Epithelial cell of proximal tubule (primary cell): Measurements from ENCODE around the gene CAMTA1. TPM values are rescaled to one million over a fixed set of nuclear protein-coding genes. Genes with fewer than 3 reads are reported as not detected.

ENCODE experiments used
- DNase-seq: peaks from one replicate; pipeline ENCODE4 v3.0.0-alpha.2; 2011; ENCODE audit warnings: low read depth
- H3K4me3 ChIP-seq: 2 replicates; pipeline ENCODE4 v1.5.1; 2011; ENCODE audit warnings: low read depth, mild to moderate bottlenecking, low read length
- total RNA-seq: library from RNA; depleted of rRNA; stranded (reverse); fragments of >200 nt; gene quantifications from 2 replicates; pipeline ENCODE4 v1.2.3, GENCODE V29; 2015
- TF ChIP-seq, protein P1 (sequence below): conservative IDR thresholded peaks from 2 replicates; pipeline ENCODE4 v1.5.1; 2012; ENCODE audit warnings: low read depth, mild to moderate bottlenecking, low read length

Gene CAMTA1
- total RNA-seq, 1 donor from 2014 or later, result 79.2 TPM

DNA sequence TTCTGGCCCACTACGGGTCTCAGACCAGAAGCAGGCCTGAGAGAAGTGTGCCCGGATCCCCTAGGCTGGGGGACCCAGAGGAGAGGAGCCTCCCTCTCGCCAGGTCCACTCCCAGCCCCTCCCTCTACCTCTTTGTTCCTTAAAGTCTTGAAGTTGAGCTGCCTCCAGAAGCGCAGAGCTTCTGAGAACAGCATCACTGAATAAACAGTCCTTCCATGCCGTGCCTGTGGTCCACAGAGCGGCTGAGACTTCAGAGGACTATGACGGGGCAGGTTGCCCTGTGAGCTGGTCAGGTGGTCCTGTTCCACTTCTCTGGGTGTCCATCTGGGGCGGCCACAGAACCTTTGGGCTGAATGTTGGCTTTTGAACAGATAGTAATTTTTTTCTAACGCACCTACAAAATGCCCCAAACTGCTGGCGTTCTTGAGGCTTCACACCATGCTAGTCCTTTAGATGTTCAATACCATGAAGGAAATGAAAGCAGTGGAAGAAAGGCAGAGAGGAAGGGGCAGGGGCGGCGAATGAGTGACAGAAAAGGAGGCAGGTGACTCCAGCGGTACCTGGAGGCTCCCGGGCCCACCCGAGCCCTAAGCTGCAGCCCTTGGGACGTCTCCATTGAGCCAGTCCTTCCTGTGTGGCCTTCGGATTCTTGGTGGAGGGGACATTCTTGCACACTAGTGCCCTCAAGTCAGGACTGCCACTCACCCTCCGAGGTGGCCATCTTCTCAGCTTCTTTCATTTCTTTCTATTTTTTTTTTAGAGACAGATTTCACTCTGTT lies 746.5 kb downstream of the CAMTA1 start:
- H3K4me3 ChIP-seq, result no peak overlapping the region
- DNase-seq, result no peak
- TF ChIP-seq, protein P1, sequence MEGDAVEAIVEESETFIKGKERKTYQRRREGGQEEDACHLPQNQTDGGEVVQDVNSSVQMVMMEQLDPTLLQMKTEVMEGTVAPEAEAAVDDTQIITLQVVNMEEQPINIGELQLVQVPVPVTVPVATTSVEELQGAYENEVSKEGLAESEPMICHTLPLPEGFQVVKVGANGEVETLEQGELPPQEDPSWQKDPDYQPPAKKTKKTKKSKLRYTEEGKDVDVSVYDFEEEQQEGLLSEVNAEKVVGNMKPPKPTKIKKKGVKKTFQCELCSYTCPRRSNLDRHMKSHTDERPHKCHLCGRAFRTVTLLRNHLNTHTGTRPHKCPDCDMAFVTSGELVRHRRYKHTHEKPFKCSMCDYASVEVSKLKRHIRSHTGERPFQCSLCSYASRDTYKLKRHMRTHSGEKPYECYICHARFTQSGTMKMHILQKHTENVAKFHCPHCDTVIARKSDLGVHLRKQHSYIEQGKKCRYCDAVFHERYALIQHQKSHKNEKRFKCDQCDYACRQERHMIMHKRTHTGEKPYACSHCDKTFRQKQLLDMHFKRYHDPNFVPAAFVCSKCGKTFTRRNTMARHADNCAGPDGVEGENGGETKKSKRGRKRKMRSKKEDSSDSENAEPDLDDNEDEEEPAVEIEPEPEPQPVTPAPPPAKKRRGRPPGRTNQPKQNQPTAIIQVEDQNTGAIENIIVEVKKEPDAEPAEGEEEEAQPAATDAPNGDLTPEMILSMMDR, result no peak

DNA sequence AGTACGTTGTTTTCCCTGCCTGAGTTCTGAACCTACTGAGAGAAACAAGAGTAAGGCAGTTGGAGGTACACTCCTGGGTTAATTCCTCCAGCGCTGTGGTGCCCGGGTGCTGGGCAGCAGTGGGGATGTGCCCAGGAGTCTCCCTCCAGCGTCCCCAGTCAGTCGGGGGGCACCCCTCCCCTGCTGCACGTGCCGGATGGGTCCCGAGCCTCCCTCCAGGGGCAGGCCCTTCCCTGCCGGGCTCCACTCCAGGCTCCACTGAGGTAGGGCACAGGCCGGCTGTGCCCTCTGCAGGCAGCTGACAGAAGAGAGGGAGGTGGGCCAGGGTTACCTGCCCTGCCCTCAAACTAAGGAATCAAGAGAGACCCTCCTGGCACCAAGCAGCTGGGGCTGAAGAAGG lies 747.8 kb downstream of the CAMTA1 start:
- no peak for DNase-seq
- TF ChIP-seq, protein P1, result no peak
- no peak overlapping the region for H3K4me3 ChIP-seq

DNA sequence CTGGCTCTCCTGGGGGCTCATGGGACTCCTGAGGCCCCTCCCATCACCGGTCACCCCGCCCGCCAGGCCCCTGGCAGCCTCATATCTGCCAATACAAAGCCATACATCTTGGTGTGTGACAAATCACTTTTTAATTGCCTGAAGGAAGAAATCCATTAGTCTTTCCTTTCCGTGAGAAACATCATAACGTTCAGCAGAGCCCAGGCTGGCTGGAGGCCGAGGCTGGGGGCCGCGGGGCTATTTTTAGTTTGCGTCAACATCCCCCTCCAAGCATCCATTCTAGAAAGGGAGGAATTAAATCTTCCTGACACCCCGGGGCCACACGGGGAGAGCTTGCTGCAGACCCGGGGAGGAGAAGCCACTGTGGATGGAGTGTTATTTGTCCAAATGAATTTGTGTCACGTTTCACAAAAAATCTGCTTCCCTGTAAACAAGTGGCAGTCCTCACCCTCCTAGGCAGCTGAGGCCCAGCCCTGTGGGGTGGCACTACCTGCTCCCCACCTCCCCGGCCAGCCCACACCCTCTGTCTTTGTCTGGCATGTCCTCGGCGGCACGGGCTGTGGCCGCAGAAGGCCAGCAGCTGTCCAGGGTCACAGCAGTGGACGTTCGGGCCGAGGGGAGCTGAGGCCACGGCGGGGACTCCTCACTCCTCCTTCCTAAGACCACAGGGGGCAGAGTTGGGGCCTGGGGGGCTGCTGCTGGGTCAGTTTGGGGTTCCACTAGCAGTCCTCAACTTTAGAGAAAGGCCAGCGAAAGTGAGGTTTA lies 749.0 kb downstream of the CAMTA1 start:
- H3K4me3 ChIP-seq, result no peak overlapping the region
- TF ChIP-seq, protein P1, result no peak
- no peak for DNase-seq

DNA sequence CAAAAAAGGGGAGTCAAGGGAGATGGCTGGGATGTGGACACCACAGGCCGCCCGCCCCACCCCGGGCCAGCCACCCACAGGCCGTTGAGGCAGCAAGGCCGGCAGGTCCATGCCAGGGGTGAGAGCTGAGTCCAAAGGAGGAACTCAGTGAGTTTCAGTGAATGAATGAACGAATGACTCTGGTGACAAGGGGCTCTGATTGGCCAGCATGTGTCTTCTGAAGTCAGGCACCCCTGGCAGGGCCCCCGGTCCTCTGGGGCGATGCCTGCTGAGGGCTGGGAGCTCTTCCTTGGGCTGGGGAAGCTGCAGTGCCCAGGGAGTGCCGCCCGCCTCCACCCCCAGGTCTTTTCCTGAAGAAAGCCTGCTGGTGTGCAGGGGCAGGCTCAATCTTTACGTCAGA lies 749.8 kb downstream of the CAMTA1 start:
- TF ChIP-seq, protein P1, result no peak
- DNase-seq, result no peak
- no peak overlapping the region for H3K4me3 ChIP-seq

DNA sequence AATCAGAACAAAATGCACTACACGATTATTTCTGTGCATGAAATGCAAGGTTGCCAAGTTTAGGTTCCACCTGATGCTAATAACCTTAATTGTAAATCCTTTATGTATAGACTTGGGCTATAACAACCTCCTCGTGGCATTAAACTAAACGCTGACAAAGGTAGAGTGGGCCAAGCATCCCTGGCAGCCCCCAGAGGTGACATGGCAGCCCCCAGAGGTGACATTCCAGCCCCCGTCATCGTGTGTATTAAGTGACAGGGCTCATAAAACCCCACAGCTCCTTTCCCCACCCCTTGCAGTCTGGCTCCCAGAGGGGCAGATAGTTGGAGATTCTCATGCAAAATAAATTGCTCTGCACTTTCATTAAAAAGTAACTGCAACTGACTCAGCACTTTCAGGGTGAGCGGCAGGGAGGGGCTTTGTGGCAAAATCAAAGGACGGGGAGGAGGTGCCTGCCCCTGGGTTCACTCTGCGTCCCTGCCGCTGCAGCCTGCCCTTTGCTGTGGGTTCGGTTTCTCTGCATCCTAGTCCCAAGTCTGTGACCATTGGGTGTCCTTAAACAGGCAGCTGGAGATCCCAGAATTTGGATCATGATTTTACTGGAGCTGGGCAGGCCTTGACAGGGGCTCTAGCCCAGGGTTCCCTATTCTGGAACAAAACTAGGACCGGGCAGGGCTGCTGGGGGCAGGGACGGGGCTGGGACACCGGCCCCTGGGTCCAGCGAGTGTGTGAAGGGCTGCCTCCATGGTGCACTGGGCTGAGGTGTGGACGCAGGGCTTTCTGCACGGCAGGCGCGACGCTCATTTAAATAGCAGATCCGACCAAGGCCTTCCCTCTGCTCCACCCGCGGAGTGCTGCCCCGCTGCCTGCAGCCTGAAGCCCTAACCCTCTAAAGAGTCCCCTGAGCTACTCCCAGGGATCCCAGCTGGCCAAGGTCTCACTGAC lies 751.0 kb downstream of the CAMTA1 start:
- TF ChIP-seq, protein P1, result no peak
- no peak for DNase-seq
- no peak overlapping the region for H3K4me3 ChIP-seq

DNA sequence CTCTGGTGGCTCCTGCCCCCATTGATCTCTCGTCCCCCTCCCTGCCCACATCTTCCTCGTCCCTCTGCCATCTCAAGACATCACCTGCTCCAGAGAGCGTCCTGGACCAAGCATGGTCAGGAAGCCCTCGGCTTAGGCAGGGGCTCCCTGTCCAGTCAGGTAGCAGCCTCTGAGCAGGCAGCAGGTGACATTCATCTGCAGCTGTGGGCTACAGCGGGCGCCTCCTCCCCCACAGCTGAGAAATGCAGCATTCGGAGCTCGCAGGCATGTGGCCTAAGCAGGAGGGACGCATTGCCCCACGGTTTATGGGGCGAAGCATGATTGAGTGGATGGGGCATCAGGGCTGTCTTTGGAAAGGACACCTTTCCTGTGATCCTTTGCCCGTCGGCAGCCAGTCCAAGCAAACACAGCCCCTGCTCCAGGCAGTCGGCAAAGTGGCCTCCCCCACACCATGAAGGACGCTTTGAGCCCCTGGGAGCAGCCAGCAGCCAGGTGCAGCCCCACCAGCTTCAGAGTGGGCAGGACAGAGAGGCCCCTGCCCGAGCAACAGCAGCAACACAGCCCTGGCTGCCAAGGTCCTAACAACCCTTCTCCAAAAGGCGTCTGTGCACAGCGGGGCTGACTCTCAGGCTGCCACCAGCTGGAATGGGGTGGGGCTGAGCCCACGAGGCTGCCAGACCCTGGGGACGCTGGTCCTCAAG lies 751.8 kb downstream of the CAMTA1 start:
- TF ChIP-seq, protein P1, result no peak
- no peak for DNase-seq
- no peak overlapping the region for H3K4me3 ChIP-seq
